Fibroblast of peridontal ligament (primary cell): ENCODE results near the gene ZG16.
"Not testable (repeated sequence)": the region's sequence is repeated elsewhere in the genome, so short reads cannot be mapped to it uniquely, and the experiment has no call there.

Experiments
- DNase-seq: peaks from one replicate; pipeline ENCODE4 v3.0.0-alpha.2; 2010; ENCODE audit errors: extremely low read depth

The ZG16 gene

GRCh38 chr16:29784901-29785500 lies 6.9 kb downstream of the ZG16 start:
- peak; percentile 56 for DNase-seq

- not testable (repeated sequence) for DNase-seq
Measured at GRCh38 chr16:29787155-29787554, 9.1 kb downstream of the ZG16 start.

- DNase-seq: peak; percentile 19
Measured at GRCh38 chr16:29789775-29790182, 11.7 kb downstream of the ZG16 start.

GRCh38 chr16:29790183-29790948 lies 12.3 kb downstream of the ZG16 start, which contains the start of gene KIF22:
Gene KIF22 (plus strand): TSS chr16:29790751. CDS start chr16:29790760, 9 bp downstream.
- peak; percentile 98 for DNase-seq

- DNase-seq: no peak
Measured at GRCh38 chr16:29790949-29791844, 13.1 kb downstream of the ZG16 start.

GRCh38 chr16:29791845-29792807 lies 14.1 kb downstream of the ZG16 start:
- no peak for DNase-seq

- not testable (repeated sequence) for DNase-seq
Measured at GRCh38 chr16:29793153-29793552, 15.1 kb downstream of the ZG16 start.

- no peak for DNase-seq
Measured at GRCh38 chr16:29794231-29794710, 16.2 kb downstream of the ZG16 start.

- no peak for DNase-seq
Measured at GRCh38 chr16:29802416-29802935, 24.4 kb downstream of the ZG16 start.

- DNase-seq: no peak
Measured at GRCh38 chr16:29804020-29804419, 26.0 kb downstream of the ZG16 start.

- no peak for DNase-seq
Measured at GRCh38 chr16:29804455-29805231, 26.6 kb downstream of the ZG16 start.

- DNase-seq: peak; percentile 95
Measured at GRCh38 chr16:29805232-29806098, 27.4 kb downstream of the ZG16 start.

GRCh38 chr16:29806099-29806579 lies 28.1 kb downstream of the ZG16 start, which contains the start of gene MAZ:
Gene MAZ (plus strand): TSS chr16:29806529. CDS start chr16:29806702, 173 bp downstream.
- no peak for DNase-seq

GRCh38 chr16:29806641-29807425 lies 28.8 kb downstream of the ZG16 start:
- DNase-seq: no peak

- DNase-seq: peak; percentile 90
Measured at GRCh38 chr16:29807426-29808218, 29.6 kb downstream of the ZG16 start.

- no peak for DNase-seq
Measured at GRCh38 chr16:29808219-29808900, 30.3 kb downstream of the ZG16 start.
